Keratinocyte (primary cell): ENCODE results near the gene CCDC127. TPM values are rescaled to one million over a fixed set of nuclear protein-coding genes. Genes with fewer than 3 reads are reported as not detected.

ENCODE experiments used
- DNase-seq: peaks from one replicate; pipeline ENCODE4 v3.0.0-alpha.2; 2011; ENCODE audit warnings: low read depth, missing footprints, low spot score
- FAIRE-seq: peaks from 2 replicates; lab custom pipeline; 2011; peaks lifted over from hg19 to GRCh38; lab: Jason Lieb, UNC
- H2AFZ ChIP-seq: 2 replicates; pipeline ENCODE4 v1.6.0; 2012; ENCODE audit warnings: low read length, control low read depth, inconsistent platforms; ENCODE audit not compliant: control insufficient read depth
- H3K27ac ChIP-seq: 2 replicates; pipeline ENCODE4 v1.5.1; 2011; ENCODE audit warnings: low read length; ENCODE audit not compliant: control insufficient read depth, insufficient read depth
- H3K27me3 ChIP-seq: 3 replicates; pipeline ENCODE4 v1.6.0; 2011; ENCODE audit warnings: low read length; ENCODE audit not compliant: control insufficient read depth, insufficient read depth; ENCODE audit errors: extremely low read depth
- H3K36me3 ChIP-seq, 2 experiments: 2 replicates in 1 of 2; 3 replicates in 1 of 2; pipeline ENCODE4 v1.5.1; 2011; ENCODE audit warnings: low read length in 2 of 2, mild to moderate bottlenecking in 1 of 2; ENCODE audit not compliant: control insufficient read depth in 2 of 2, insufficient read depth in 2 of 2; ENCODE audit errors: extremely low read depth in 1 of 2
- H3K4me1 ChIP-seq: 3 replicates; pipeline ENCODE4 v1.5.1; 2011; ENCODE audit warnings: low read length; ENCODE audit not compliant: control insufficient read depth, insufficient read depth; ENCODE audit errors: extremely low read depth
- H3K4me2 ChIP-seq: 3 replicates; pipeline ENCODE4 v1.6.0; 2011; ENCODE audit warnings: low read depth, low read length; ENCODE audit not compliant: control insufficient read depth, insufficient read depth; ENCODE audit errors: extremely low read depth
- H3K4me3 ChIP-seq, 3 experiments: fragments of 200-600 bp in 1 of 3; sonication (generic) in 1 of 3; 2 replicates in 2 of 3; 3 replicates in 1 of 3; pipeline ENCODE4 v1.5.1; 2011 to 2016; ENCODE audit warnings: low read length in 3 of 3, mild to moderate bottlenecking in 3 of 3, control low read depth in 2 of 3, inconsistent platforms in 1 of 3, low read depth in 1 of 3, mixed read lengths in 1 of 3, mixed run types in 1 of 3, moderate library complexity in 1 of 3; ENCODE audit not compliant: control insufficient read depth in 2 of 3, insufficient read depth in 2 of 3; ENCODE audit errors: extremely low read depth in 1 of 3
- H3K79me2 ChIP-seq: 2 replicates; pipeline ENCODE4 v1.6.0; 2012; ENCODE audit warnings: low read length; ENCODE audit not compliant: control insufficient read depth, insufficient read depth
- H3K9ac ChIP-seq: 3 replicates; pipeline ENCODE4 v1.6.0; 2011; ENCODE audit warnings: low read length; ENCODE audit not compliant: control insufficient read depth, insufficient read depth; ENCODE audit errors: extremely low read depth
- H3K9me1 ChIP-seq: 3 replicates; pipeline ENCODE4 v1.6.0; 2011; ENCODE audit warnings: low read length; ENCODE audit not compliant: control insufficient read depth, insufficient read depth; ENCODE audit errors: extremely low read depth
- H3K9me3 ChIP-seq: 2 replicates; pipeline ENCODE4 v1.5.1; 2012; ENCODE audit warnings: low read depth, low read length; ENCODE audit not compliant: control insufficient read depth
- H4K20me1 ChIP-seq: 3 replicates; pipeline ENCODE4 v1.6.0; 2011; ENCODE audit warnings: low read length; ENCODE audit not compliant: control insufficient read depth, insufficient read depth; ENCODE audit errors: extremely low read depth
- CTCF ChIP-seq, 3 experiments: IDR thresholded peaks in 1 of 3; conservative IDR thresholded peaks in 1 of 3; optimal IDR thresholded peaks in 1 of 3; 2 replicates in 2 of 3; 3 replicates in 1 of 3; pipeline versions ENCODE3 to v1.5.1; 2011; ENCODE audit warnings: low read length in 3 of 3, mild to moderate bottlenecking in 3 of 3, moderate library complexity in 2 of 3, control low read depth in 1 of 3, inconsistent platforms in 1 of 3; ENCODE audit not compliant: insufficient read depth in 2 of 3; ENCODE audit errors: extremely low read depth in 1 of 3
- EZH2 ChIP-seq: IDR thresholded peaks from one replicate; pipeline ENCODE4 v1.6.1; 2012; ENCODE audit warnings: inconsistent platforms, mild to moderate bottlenecking, low read length, moderate library complexity
- dilution Hi-C: fragments of 300-500 bp; cut with MboI; formaldehyde crosslinking; loops from one replicate; pipeline ENCODE4 v1.7.0; 2020; ENCODE audit warnings: low sequenced_read_pairs; ENCODE audit not compliant: extremely low pct_ligation_motif_present
- polyA plus RNA-seq, 5 experiments: library from polyadenylated mRNA; depleted of rRNA in 3 of 5; stranded (reverse) in 3 of 5; stranded (forward) in 1 of 5; unstranded in 1 of 5; fragments of >200 nt; gene quantifications; 1 replicate in 1 of 5; 2 replicates in 3 of 5; 3 replicates in 1 of 5; pipeline versions ENCODE4 v1.2.1 to v1.2.3, GENCODE V29; 2011 to 2012; ENCODE audit warnings: missing spikeins in 2 of 5, low read depth in 1 of 5, low replicate concordance in 1 of 5

CCDC127 gene
- polyA plus RNA-seq, 1 donor (not counting 4 experiments of a cell fraction or from before 2014, with no cell fraction given): 4.9 TPM

GRCh38 chr5:173392-174290 lies 44.3 kb downstream of the CCDC127 start:
- Histone ChIP-seq H3K9me3 (no peaks in the 10 kb centered on the region), H3K9me1 (no peaks in the 10 kb centered on the region), H3K79me2 (no peaks in the 10 kb centered on the region), H3K27ac (no peak overlapping the region), H4K20me1 (no peaks in the 10 kb centered on the region), H2AFZ (no peak overlapping the region), H3K4me2 (no peak overlapping the region), H3K27me3 (peaks cover 10% of the 10 kb centered on the region), H3K4me1 (no peaks in the 10 kb centered on the region), H3K9ac (no peak overlapping the region), H3K4me3 (no peak overlapping the region), H3K36me3 (no peaks in the 10 kb centered on the region)
- no peak for TF ChIP-seq EZH2
- TF ChIP-seq CTCF (optimal IDR thresholded peaks at IDR 0.05 in 1 of 3, IDR thresholded peaks at IDR 0.05 in 1 of 3, conservative IDR thresholded peaks at IDR 0.05 in 1 of 3; ENCODE audit: extremely low read depth in 1 of 3, insufficient read depth in 2 of 3, low read length in 3 of 3): no peak
- dilution Hi-C loops: no loop called here
- DNase-seq (no peak), FAIRE-seq (no peak)

- Histone ChIP-seq H3K4me3 (no peak overlapping the region), H2AFZ (no peak overlapping the region), H3K4me2 (no peak overlapping the region), H3K36me3 (no peaks in the 10 kb centered on the region), H3K27me3 (peaks cover 6% of the 10 kb centered on the region), H3K9me3 (no peaks in the 10 kb centered on the region), H3K9ac (no peak overlapping the region), H4K20me1 (no peaks in the 10 kb centered on the region), H3K79me2 (no peaks in the 10 kb centered on the region), H3K9me1 (no peaks in the 10 kb centered on the region), H3K4me1 (no peaks in the 10 kb centered on the region), H3K27ac (no peak overlapping the region)
- no peak for TF ChIP-seq EZH2
- TF ChIP-seq CTCF (optimal IDR thresholded peaks at IDR 0.05 in 1 of 3, IDR thresholded peaks at IDR 0.05 in 1 of 3, conservative IDR thresholded peaks at IDR 0.05 in 1 of 3; ENCODE audit: extremely low read depth in 1 of 3, insufficient read depth in 2 of 3, low read length in 3 of 3): no peak
- FAIRE-seq: no peak
- DNase-seq: no peak
- dilution Hi-C loops: no loop called here
Measured at GRCh38 chr5:172841-173251, 45.1 kb downstream of the CCDC127 start.
